AG04449 (cell line): Measurements from ENCODE around the gene OBSCN.
"Not testable (repeated sequence)": the region's sequence is repeated elsewhere in the genome, so short reads cannot be mapped to it uniquely, and the experiment has no call there.

Source experiments
- CTCF ChIA-PET: fragments of 350-600 bp; formaldehyde crosslinking; extraction: SDS; loops from one replicate; lab custom pipeline; 2021; ENCODE audit warnings: antibody characterized with exemption; lab: Yijun Ruan, JAX
- POLR2A ChIA-PET: fragments of 400-600, 350-600 bp; formaldehyde crosslinking; extraction: SDS; loops from one replicate; lab custom pipeline; 2020; ENCODE audit warnings: antibody characterized with exemption, inconsistent platforms; lab: Yijun Ruan, JAX
- DNase-seq: peaks from one replicate; pipeline ENCODE4 v3.0.0-alpha.2; 2010; ENCODE audit warnings: low read depth, low spot score
- H3K4me3 ChIP-seq: 2 replicates; pipeline ENCODE4 v1.5.1; 2011; ENCODE audit warnings: low read depth, mild to moderate bottlenecking, control low read depth, low read length
- TF ChIP-seq, protein P1 (sequence below): IDR thresholded peaks from one replicate; pipeline ENCODE4 v1.5.1; 2011; ENCODE audit warnings: mild to moderate bottlenecking, moderate library complexity, low read length, control low read depth, inconsistent platforms; ENCODE audit not compliant: insufficient read depth; ENCODE audit errors: missing control alignments

The OBSCN gene

DNA sequence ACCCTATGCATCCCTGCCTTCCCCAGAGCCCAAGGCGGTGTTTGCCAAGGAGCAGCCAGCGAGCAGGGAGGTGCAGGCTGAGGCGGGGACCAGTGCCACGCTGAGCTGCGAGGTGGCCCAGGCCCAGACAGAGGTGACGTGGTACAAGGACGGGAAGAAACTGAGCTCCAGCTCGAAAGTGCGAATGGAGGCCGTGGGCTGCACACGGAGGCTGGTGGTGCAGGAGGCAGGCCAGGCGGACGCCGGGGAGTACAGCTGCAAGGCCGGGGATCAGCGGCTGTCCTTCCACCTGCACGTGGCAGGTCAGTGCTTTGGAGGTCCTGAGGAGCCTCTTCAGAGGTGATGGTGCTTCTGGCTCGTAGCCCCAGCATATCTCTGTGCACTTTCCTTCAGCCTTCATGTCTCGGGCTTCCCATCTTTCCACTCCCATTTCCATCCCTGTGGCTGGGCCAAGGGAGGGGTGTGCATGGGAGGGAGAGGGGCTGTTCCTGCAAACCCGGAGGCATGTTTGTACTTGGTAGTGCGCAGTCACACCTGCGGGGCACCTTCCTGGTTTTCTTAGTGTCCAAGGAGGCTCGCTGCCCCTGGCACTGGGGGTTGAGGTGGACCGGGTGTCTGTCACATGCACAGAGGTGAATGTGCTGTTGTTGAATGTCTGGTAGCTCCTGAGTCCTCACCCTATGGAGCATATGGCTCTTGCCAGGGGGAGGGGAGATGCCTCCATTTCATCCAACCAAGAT, 56.4 kb downstream of the OBSCN start:
- ChIA-PET CTCF (no interaction called here), POLR2A (no interaction called here)
- no peak for DNase-seq
- no peak overlapping the region for H3K4me3 ChIP-seq
- TF ChIP-seq, protein P1, sequence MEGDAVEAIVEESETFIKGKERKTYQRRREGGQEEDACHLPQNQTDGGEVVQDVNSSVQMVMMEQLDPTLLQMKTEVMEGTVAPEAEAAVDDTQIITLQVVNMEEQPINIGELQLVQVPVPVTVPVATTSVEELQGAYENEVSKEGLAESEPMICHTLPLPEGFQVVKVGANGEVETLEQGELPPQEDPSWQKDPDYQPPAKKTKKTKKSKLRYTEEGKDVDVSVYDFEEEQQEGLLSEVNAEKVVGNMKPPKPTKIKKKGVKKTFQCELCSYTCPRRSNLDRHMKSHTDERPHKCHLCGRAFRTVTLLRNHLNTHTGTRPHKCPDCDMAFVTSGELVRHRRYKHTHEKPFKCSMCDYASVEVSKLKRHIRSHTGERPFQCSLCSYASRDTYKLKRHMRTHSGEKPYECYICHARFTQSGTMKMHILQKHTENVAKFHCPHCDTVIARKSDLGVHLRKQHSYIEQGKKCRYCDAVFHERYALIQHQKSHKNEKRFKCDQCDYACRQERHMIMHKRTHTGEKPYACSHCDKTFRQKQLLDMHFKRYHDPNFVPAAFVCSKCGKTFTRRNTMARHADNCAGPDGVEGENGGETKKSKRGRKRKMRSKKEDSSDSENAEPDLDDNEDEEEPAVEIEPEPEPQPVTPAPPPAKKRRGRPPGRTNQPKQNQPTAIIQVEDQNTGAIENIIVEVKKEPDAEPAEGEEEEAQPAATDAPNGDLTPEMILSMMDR = no peak

DNA sequence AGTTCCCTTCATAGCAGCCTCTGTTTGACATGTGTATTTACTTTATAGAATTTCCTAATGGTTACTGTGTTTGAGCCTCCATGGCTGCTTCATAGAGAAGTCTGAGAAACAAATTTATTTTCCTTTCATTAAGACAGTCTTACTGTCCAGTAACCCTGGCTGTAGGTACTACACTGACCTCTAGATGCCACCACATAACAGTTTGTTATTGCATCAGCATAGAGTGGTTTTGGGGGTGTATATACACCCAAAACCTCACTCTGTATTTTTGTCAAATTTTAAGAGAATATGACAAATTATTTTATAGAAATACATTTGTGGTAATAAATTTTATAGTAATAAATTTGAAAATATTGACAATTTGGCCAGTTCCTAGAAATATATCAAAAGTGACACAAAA, 57.3 kb downstream of the OBSCN start:
- no peak overlapping the region for H3K4me3 ChIP-seq
- CTCF ChIA-PET = no interaction called here
- POLR2A ChIA-PET = no interaction called here
- TF ChIP-seq, protein P1 = peak; percentile 2
- DNase-seq = no peak

DNA sequence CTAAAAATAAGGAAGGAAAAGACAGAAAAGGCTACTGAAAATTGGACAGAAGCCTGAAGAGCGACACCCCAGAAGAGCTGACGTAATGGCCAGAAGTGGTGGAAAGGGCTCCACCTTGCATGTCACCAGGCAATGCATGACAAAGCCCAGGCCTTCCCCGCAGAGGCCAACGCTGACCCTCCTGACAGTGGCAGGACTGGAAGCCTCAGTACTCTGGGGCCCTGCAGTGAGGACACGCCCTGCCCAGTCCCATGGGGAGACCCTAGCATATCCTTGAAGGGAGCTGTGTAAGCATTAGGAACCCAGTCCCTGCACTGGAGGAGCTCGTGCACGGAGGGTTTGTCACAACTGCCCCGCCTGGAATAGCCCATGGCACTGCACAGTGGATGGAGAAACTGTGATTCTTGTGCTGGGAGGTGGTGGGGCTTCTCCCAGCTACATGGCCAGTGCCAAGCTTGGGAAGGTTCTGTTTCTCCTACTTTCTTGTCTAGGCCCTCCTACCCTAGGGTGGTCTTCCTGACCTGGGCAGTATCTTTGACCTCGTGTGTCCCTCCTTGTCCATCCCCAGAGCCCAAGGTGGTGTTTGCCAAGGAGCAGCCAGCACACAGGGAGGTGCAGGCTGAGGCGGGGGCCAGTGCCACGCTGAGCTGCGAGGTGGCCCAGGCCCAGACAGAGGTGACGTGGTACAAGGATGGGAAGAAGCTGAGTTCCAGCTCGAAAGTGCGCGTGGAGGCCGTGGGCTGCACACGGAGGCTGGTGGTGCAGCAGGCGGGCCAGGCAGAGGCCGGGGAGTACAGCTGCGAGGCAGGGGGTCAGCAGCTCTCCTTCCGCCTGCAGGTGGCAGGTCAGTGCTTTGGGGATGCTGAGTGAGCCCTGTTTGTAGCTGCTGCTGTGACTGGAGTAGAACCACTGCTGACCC, 60.4 kb downstream of the OBSCN start:
- POLR2A ChIA-PET = no interaction called here
- TF ChIP-seq, protein P1 = no peak
- H3K4me3 ChIP-seq = no peak overlapping the region
- DNase-seq = no peak
- CTCF ChIA-PET = no interaction called here

DNA sequence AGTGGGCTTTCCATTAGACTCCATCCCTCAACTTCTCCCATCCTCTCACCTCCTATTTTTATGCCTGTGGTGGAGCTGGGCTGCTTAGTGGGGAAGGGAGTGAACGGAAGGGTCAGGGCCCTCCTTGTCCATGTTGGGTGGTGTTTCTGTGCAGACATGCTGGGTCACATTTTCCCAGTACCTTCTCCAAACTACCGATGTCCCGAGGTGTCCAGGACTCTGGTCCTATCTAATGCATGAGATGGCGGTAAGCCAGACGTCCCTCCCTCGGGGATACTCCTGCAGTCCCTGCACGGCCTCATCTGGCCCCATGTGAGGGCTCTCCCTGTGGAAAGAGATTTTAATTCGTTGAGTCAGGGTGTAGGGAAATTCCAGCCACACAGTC, 61.0 kb downstream of the OBSCN start:
- TF ChIP-seq, protein P1 = no peak
- ChIA-PET POLR2A (no interaction called here), CTCF (no interaction called here)
- DNase-seq = no peak
- H3K4me3 ChIP-seq = no peak overlapping the region

DNA sequence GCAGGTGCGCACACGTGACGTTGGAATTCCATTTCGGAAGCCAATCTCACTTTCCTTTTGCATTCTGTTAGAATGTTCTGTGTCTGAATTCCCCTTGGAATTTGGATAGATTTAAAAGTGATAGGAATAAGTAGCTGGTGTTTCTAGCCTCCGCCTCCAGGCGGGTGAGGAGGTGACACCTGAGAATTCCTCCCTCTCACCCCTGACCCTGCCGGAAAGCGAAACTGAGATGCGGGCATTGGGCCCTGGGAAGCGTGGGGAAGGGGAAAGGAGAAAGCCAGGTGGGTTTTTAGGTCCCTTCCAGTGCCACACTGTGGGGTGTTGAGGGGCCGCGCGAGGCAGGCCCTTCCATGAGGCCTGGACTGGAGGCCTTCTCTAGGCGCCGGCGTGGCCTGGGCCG, 61.6 kb downstream of the OBSCN start:
- CTCF ChIA-PET, POLR2A ChIA-PET, DNase-seq, H3K4me3 ChIP-seq: not testable (repeated sequence)

DNA sequence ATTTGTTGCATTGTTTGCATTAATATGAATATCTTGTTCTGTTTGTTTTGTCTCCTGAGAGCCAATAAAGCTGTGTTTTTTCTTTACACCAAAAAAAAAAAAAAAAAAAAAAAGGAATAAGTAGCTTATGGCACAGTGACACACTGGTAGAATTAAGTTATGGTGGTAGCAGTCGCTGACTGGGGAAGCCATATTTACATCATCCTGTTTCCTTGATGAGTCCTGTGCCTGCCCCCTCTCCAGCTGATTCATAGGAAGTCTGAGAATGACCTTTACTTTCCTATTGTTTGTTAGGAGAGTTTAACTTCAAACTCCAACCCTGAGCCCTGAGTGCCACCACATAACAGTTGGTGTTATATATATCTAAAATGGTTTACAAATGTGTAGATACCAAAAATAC, 62.2 kb downstream of the OBSCN start:
- H3K4me3 ChIP-seq = no peak overlapping the region
- DNase-seq = no peak
- ChIA-PET POLR2A (no interaction called here), CTCF (no interaction called here)
- TF ChIP-seq, protein P1 = no peak
